GM21529 (cell line): Measurements from ENCODE around the gene GATA6.
"Not testable (repeated sequence)": the region's sequence is repeated elsewhere in the genome, so short reads cannot be mapped to it uniquely, and the experiment has no call there.

Source experiments
- ATAC-seq: cut with Tn5 transposase; IDR thresholded peaks from one replicate; pipeline ENCODE4 v1.9.1; 2021; ENCODE audit not compliant: unreplicated experiment

GATA6 gene

GRCh38 chr18:22180722-22181121 is 11.3 kb downstream of the GATA6 start:
- no peak for ATAC-seq

GRCh38 chr18:22182884-22183697 is 13.7 kb downstream of the GATA6 start:
- ATAC-seq = no peak

GRCh38 chr18:22183698-22184170 is 14.3 kb downstream of the GATA6 start:
- no peak for ATAC-seq

- not testable (repeated sequence) for ATAC-seq
Measured at GRCh38 chr18:22184573-22184972, 15.2 kb downstream of the GATA6 start.

GRCh38 chr18:22185273-22185672 is 15.9 kb downstream of the GATA6 start:
- no peak for ATAC-seq

- ATAC-seq = no peak
Measured at GRCh38 chr18:22185771-22186386, 16.5 kb downstream of the GATA6 start.

GRCh38 chr18:22186484-22186971 is 17.1 kb downstream of the GATA6 start:
- no peak for ATAC-seq

GRCh38 chr18:22188559-22189267 is 19.3 kb downstream of the GATA6 start:
- ATAC-seq = no peak

- ATAC-seq = no peak
Measured at GRCh38 chr18:22189449-22190166, 20.2 kb downstream of the GATA6 start.

- no peak for ATAC-seq
Measured at GRCh38 chr18:22191346-22191695, 21.9 kb downstream of the GATA6 start.

- ATAC-seq = no peak
Measured at GRCh38 chr18:22191923-22192322, 22.5 kb downstream of the GATA6 start.

GRCh38 chr18:22193466-22193865 is 24.1 kb downstream of the GATA6 start:
- no peak for ATAC-seq

- ATAC-seq = no peak
Measured at GRCh38 chr18:22194151-22194598, 24.8 kb downstream of the GATA6 start.

- ATAC-seq = no peak
Measured at GRCh38 chr18:22195052-22195451, 25.7 kb downstream of the GATA6 start.

- ATAC-seq = not testable (repeated sequence)
Measured at GRCh38 chr18:22196943-22197342, 27.6 kb downstream of the GATA6 start.

- ATAC-seq = no peak
Measured at GRCh38 chr18:22197668-22198067, 28.3 kb downstream of the GATA6 start.

GRCh38 chr18:22198163-22198562 is 28.8 kb downstream of the GATA6 start:
- no peak for ATAC-seq

- ATAC-seq = no peak
Measured at GRCh38 chr18:22199005-22199404, 29.6 kb downstream of the GATA6 start.

- ATAC-seq = no peak
Measured at GRCh38 chr18:22200611-22201225, 31.3 kb downstream of the GATA6 start.

GRCh38 chr18:22203035-22203434 is 33.6 kb downstream of the GATA6 start:
- no peak for ATAC-seq
